Measurements from ENCODE around the gene SGCD. TPM values are rescaled to one million over a fixed set of nuclear protein-coding genes. Genes with fewer than 3 reads are reported as not detected.

Gene SGCD
- total RNA-seq, 1 experiment from 2014 or later, result not detected

- Histone ChIP-seq H3K9me2 (ENCODE audit: insufficient read depth) (no peaks in the 10 kb centered on the region), H4K20me1 (ENCODE audit: insufficient read depth) (no peaks in the 10 kb centered on the region), H3K9ac (ENCODE audit: low read length) (no peak overlapping the region), H2AFZ (ENCODE audit: low read depth, low read length, poor library complexity, severe bottlenecking) (no peak overlapping the region), H3K9me3 (ENCODE audit: control insufficient read depth in 1 of 2, insufficient read depth in 1 of 2, low read depth in 1 of 2, low read length in 2 of 2) (peaks cover 0 to 6% of the 10 kb centered on the region in 2 experiments; a peak in 2 of 4 replicates), H3K27me3 (ENCODE audit: insufficient read depth, low read length) (no peaks in the 10 kb centered on the region), H3K36me3 (ENCODE audit: control insufficient read depth in 1 of 2, insufficient read depth in 2 of 2, low read length in 2 of 2) (no peaks in the 10 kb centered on the region), H3K4me2 (ENCODE audit: low read length) (no peak overlapping the region), H3K4me3 (replicated peaks in 1 of 2; ENCODE audit: low read depth in 1 of 2, low read length in 2 of 2) (no peak overlapping the region), H3K79me2 (ENCODE audit: insufficient read depth, low read length) (no peaks in the 10 kb centered on the region), H3K27ac (ENCODE audit: low read depth, low read length) (no peak overlapping the region), H3K4me1 (ENCODE audit: control insufficient read depth in 1 of 2, insufficient read depth in 2 of 2, low read length in 2 of 2) (no peaks in the 10 kb centered on the region)
- intact Hi-C loops (cut with micrococcal nuclease), result no loop called here
- TF ChIP-seq ATF3 (IDR thresholded peaks at IDR 0.05) (no peak), TCF7L2 (IDR thresholded peaks at IDR 0.05; ENCODE audit: borderline replicate concordance, extremely low read depth, insufficient read depth, insufficient read length) (no peak), CBX3 (IDR thresholded peaks at IDR 0.05; ENCODE audit: low read depth) (no peak), REST (IDR thresholded peaks at IDR 0.05; ENCODE audit: low read depth) (no peak), YY1 (IDR thresholded peaks at IDR 0.05; ENCODE audit: extremely low read depth, insufficient replicate concordance, low read depth, low read length) (no peak), ELF1 (IDR thresholded peaks at IDR 0.05; ENCODE audit: borderline replicate concordance, low read depth) (no peak), EGR1 (IDR thresholded peaks at IDR 0.05; ENCODE audit: low read depth) (no peak), POLR2A (IDR thresholded peaks at IDR 0.05; ENCODE audit: borderline replicate concordance, extremely low read depth, insufficient read depth, insufficient read length) (no peak), EZH2phosphoT487 (IDR thresholded peaks at IDR 0.05; ENCODE audit: borderline replicate concordance) (no peak), SP1 (IDR thresholded peaks at IDR 0.05; ENCODE audit: low read depth) (no peak), FOSL1 (IDR thresholded peaks at IDR 0.05; ENCODE audit: low read depth) (no peak), EZH2 (IDR thresholded peaks at IDR 0.05) (no peak), JUND (IDR thresholded peaks at IDR 0.05) (no peak), SRF (IDR thresholded peaks at IDR 0.05; ENCODE audit: low read depth) (no peak), CTCF (IDR thresholded peaks at IDR 0.05 in 2 of 3, conservative IDR thresholded peaks at IDR 0.05 in 1 of 3; ENCODE audit: borderline replicate concordance in 1 of 3, insufficient read depth in 1 of 3, low read depth in 2 of 3, low read length in 2 of 3) (no peak), SIN3A (IDR thresholded peaks at IDR 0.05; ENCODE audit: low read depth) (no peak)
- DNase-seq (ENCODE audit: low read depth, low spot score) (no peak), ATAC-seq (no peak)
- RAD21 ChIA-PET (ENCODE audit: low non-redundant PET in 1 of 2, low total read pairs in 2 of 2, uncharacterized antibody in 2 of 2, unreplicated experiment in 2 of 2), result no interaction called here
- POLR2A ChIA-PET, result no interaction called here
- BruUV-seq (replicated peaks), result no TSS peak
- CTCF ChIA-PET, result no interaction called here
Measured at GRCh38 chr5:156527611-156528010, 200.6 kb downstream of the SGCD start.

Data from HCT116 (cell line).